MM.1S (cell line): ENCODE measurements around the gene GZF1.

ENCODE experiments used
- DNase-seq: peaks from one replicate; pipeline ENCODE4 v3.0.0-alpha.2; 2015
- H2AFZ ChIP-seq: fragments of 300-600 bp; sonication (generic); 2 replicates; pipeline ENCODE4 v1.6.0; 2016; ENCODE audit warnings: antibody characterized with exemption, low read length
- H3F3A ChIP-seq: fragments of 300-600 bp; sonication (generic); 2 replicates; pipeline ENCODE4 v1.6.1; 2016; ENCODE audit warnings: mild to moderate bottlenecking, antibody characterized with exemption, low read length, moderate library complexity, mixed read lengths; ENCODE audit not compliant: insufficient read depth
- H3K27ac ChIP-seq: fragments of 300-600 bp; sonication (generic); 2 replicates; pipeline ENCODE4 v1.5.1; 2016; ENCODE audit warnings: mild to moderate bottlenecking, low read length
- H3K27me3 ChIP-seq: fragments of 300-600 bp; sonication (generic); replicated peaks from 2 replicates; pipeline ENCODE4 v1.6.0; 2016; ENCODE audit warnings: low read length; ENCODE audit not compliant: insufficient read depth
- H3K36me3 ChIP-seq: fragments of 300-600 bp; sonication (generic); replicated peaks from 2 replicates; pipeline ENCODE4 v1.6.1; 2016; ENCODE audit warnings: mild to moderate bottlenecking, low read length, mixed read lengths; ENCODE audit not compliant: insufficient read depth
- H3K4me1 ChIP-seq: fragments of 300-600 bp; sonication (generic); 2 replicates; pipeline ENCODE4 v1.6.1; 2016; ENCODE audit warnings: low read length, mixed read lengths
- H3K4me2 ChIP-seq: fragments of 300-600 bp; sonication (generic); 2 replicates; pipeline ENCODE4 v1.6.0; 2016; ENCODE audit warnings: low read depth, low read length
- H3K4me3 ChIP-seq: fragments of 300-600 bp; sonication (generic); 2 replicates; pipeline ENCODE4 v1.5.1; 2016; ENCODE audit warnings: low read length, mixed read lengths
- H3K79me2 ChIP-seq: fragments of 300-600 bp; sonication (generic); 2 replicates; pipeline ENCODE4 v1.6.1; 2016; ENCODE audit warnings: mixed run types, low read length, mixed read lengths
- H3K9ac ChIP-seq: fragments of 300-600 bp; sonication (generic); 2 replicates; pipeline ENCODE4 v1.6.1; 2016; ENCODE audit warnings: low read length, mixed read lengths
- H3K9me2 ChIP-seq: fragments of 300-600 bp; sonication (generic); replicated peaks from 2 replicates; pipeline ENCODE4 v1.6.1; 2016; ENCODE audit warnings: mild to moderate bottlenecking, low read length, mixed read lengths; ENCODE audit not compliant: insufficient read depth
- H3K9me3 ChIP-seq: fragments of 300-600 bp; sonication (generic); replicated peaks from 2 replicates; pipeline ENCODE4 v1.6.1; 2016; ENCODE audit warnings: mild to moderate bottlenecking, low read length, mixed read lengths; ENCODE audit not compliant: insufficient read depth
- H4K20me1 ChIP-seq: fragments of 300-600 bp; sonication (generic); 2 replicates; pipeline ENCODE4 v1.6.1; 2016; ENCODE audit warnings: mild to moderate bottlenecking, low read length, moderate library complexity, mixed read lengths; ENCODE audit not compliant: insufficient read depth
- CTCF ChIP-seq: fragments of 300-600 bp; sonication (generic); IDR thresholded peaks from 2 replicates; pipeline ENCODE4 v1.5.1; 2016; ENCODE audit warnings: antibody characterized with exemption, low read length, mixed read lengths
- EZH2 ChIP-seq: fragments of 300-600 bp; sonication (generic); optimal IDR thresholded peaks from 2 replicates; pipeline ENCODE3; 2017; ENCODE audit warnings: low read depth, mild to moderate bottlenecking, antibody characterized with exemption, low read length, mixed read lengths
- EZH2phosphoT487 ChIP-seq: fragments of 300-600 bp; sonication (generic); IDR thresholded peaks from 2 replicates; pipeline ENCODE4 v1.6.1; 2018; ENCODE audit warnings: antibody characterized with exemption, low read length

GZF1 gene

GRCh38 chr20:23361476-23362391 lies at the start of gene GZF1:
TSS of gene GZF1 (plus strand) at chr20:23362182. CDS start at chr20:23364384, 2,202 bp downstream.
- H3K4me1 ChIP-seq, result peaks cover 36% of the 10 kb centered on the region
- peak within 1 kb of the TSS; percentile 94 for H3K9ac ChIP-seq
- H3K79me2 ChIP-seq, result peaks cover 43% of the 10 kb centered on the region
- no peaks in the 10 kb centered on the region for H3K9me2 ChIP-seq
- H2AFZ ChIP-seq, result peak within 1 kb of the TSS; percentile 67
- H3K4me2 ChIP-seq, result peak within 1 kb of the TSS; percentile 96
- DNase-seq, result peak; percentile 98
- no peaks in the 10 kb centered on the region for H4K20me1 ChIP-seq
- TF ChIP-seq CTCF (0 out of 2 replicates have a peak, but pooled peaks have one; percentile 8), EZH2 (no peak)
- H3K4me3 ChIP-seq, result peak within 1 kb of the TSS; percentile 82
- no peaks in the 10 kb centered on the region for H3K27me3 ChIP-seq
- peaks cover 35% of the 10 kb centered on the region for H3F3A ChIP-seq
- H3K9me3 ChIP-seq, result no peaks in the 10 kb centered on the region
- peak within 1 kb of the TSS; percentile 87 for H3K27ac ChIP-seq
- no peaks in the 10 kb centered on the region for H3K36me3 ChIP-seq

- Histone ChIP-seq H3K79me2 (no peaks in the 10 kb centered on the region), H3K4me3 (no peak overlapping the region), H3K27me3 (no peaks in the 10 kb centered on the region), H3K9me3 (no peaks in the 10 kb centered on the region), H3K27ac (no peak overlapping the region), H3K36me3 (no peaks in the 10 kb centered on the region), H2AFZ (no peak overlapping the region), H3K9ac (no peak overlapping the region), H3K4me1 (no peaks in the 10 kb centered on the region), H3K4me2 (no peak overlapping the region), H3K9me2 (no peaks in the 10 kb centered on the region), H4K20me1 (no peaks in the 10 kb centered on the region), H3F3A (no peaks in the 10 kb centered on the region)
- DNase-seq, result no peak
- no peak for TF ChIP-seq CTCF
- no peak for TF ChIP-seq EZH2
- no peak for TF ChIP-seq EZH2phosphoT487
Measured at GRCh38 chr20:23313271-23313670, 48.7 kb upstream of the GZF1 start.

- H4K20me1 ChIP-seq, result no peaks in the 10 kb centered on the region
- H3K9me3 ChIP-seq, result no peaks in the 10 kb centered on the region
- H3K36me3 ChIP-seq, result no peaks in the 10 kb centered on the region
- H3K9ac ChIP-seq, result no peak overlapping the region
- TF ChIP-seq CTCF (no peak), EZH2phosphoT487 (no peak), EZH2 (no peak)
- DNase-seq, result no peak
- H2AFZ ChIP-seq, result no peak overlapping the region
- H3K79me2 ChIP-seq, result no peaks in the 10 kb centered on the region
- no peaks in the 10 kb centered on the region for H3F3A ChIP-seq
- H3K9me2 ChIP-seq, result no peaks in the 10 kb centered on the region
- no peak overlapping the region for H3K4me2 ChIP-seq
- H3K4me1 ChIP-seq, result no peaks in the 10 kb centered on the region
- H3K27me3 ChIP-seq, result no peaks in the 10 kb centered on the region
- H3K27ac ChIP-seq, result no peak overlapping the region
- H3K4me3 ChIP-seq, result no peak overlapping the region
Measured at GRCh38 chr20:23314699-23315098, 47.3 kb upstream of the GZF1 start.
